HepG2 (cell line): ENCODE results near the gene DYSF. TPM values are rescaled to one million over a fixed set of nuclear protein-coding genes. Genes with fewer than 3 reads are reported as not detected.

Experiments used
- ATAC-seq: fragments of 200-7000 bp; cut with Tn5 transposase; 3 replicates; pipeline ENCODE4 v1.9.1; 2020; ENCODE audit warnings: mild to moderate bottlenecking, moderate library complexity
- BruUV-seq: library from RNA; stranded (reverse); fragments of 400-500 nt; replicated peaks from 2 replicates; lab custom pipeline; 2021; lab: Mats Ljungman, UMichigan
- CTCF ChIA-PET: fragments of 300-600 bp; formaldehyde crosslinking; extraction: SDS; loops from one replicate; lab custom pipeline; 2021; ENCODE audit warnings: low total read pairs, inconsistent platforms, low intra/inter-chr PET ratio; lab: Yijun Ruan, JAX
- POLR2A ChIA-PET: fragments of 350-600 bp; sonication (Branson Sonifier 250); formaldehyde crosslinking; loops from one replicate; lab custom pipeline; 2020; ENCODE audit warnings: antibody characterized with exemption, inconsistent platforms; lab: Yijun Ruan, JAX
- DNase-seq: peaks from one replicate; pipeline ENCODE4 v3.0.0-alpha.2; 2015; ENCODE audit warnings: low spot score
- FAIRE-seq: peaks from 3 replicates; lab custom pipeline; 2011; peaks lifted over from hg19 to GRCh38; lab: Jason Lieb, UNC
- H2AFZ ChIP-seq: one replicate; pipeline ENCODE4 v1.6.1; 2011; ENCODE audit warnings: low read length, inconsistent platforms
- H3K27ac ChIP-seq: fragments of 300-600 bp; 3 replicates; pipeline ENCODE4 v1.8.0; 2011; ENCODE audit warnings: mixed run types, mild to moderate bottlenecking, mixed read lengths, low read length, inconsistent platforms; ENCODE audit not compliant: insufficient read depth; ENCODE audit errors: extremely low read length
- H3K27me3 ChIP-seq, 2 experiments: fragments of 200-600 bp in 1 of 2; 2 replicates in 1 of 2; 3 replicates in 1 of 2; pipeline versions ENCODE4 v1.6.0 to v1.8.0; 2011; ENCODE audit warnings: low read length in 2 of 2, mild to moderate bottlenecking in 2 of 2, moderate library complexity in 2 of 2, inconsistent platforms in 1 of 2; ENCODE audit not compliant: insufficient read depth in 2 of 2, control insufficient read depth in 1 of 2
- H3K36me3 ChIP-seq, 2 experiments: fragments of 200-600 bp in 1 of 2; replicated peaks in 1 of 2; 2 replicates in 1 of 2; 3 replicates in 1 of 2; pipeline versions ENCODE4 v1.5.1 to v1.8.0; 2011; ENCODE audit warnings: low read length in 2 of 2, inconsistent platforms in 1 of 2; ENCODE audit not compliant: insufficient read depth in 2 of 2, control insufficient read depth in 1 of 2
- H3K4me1 ChIP-seq: 2 replicates; pipeline ENCODE4 v1.5.1; 2012; ENCODE audit warnings: low read length, inconsistent platforms; ENCODE audit not compliant: insufficient read depth
- H3K4me2 ChIP-seq: 2 replicates; pipeline ENCODE4 v1.6.0; 2011; ENCODE audit warnings: low read depth, low read length, inconsistent platforms
- H3K4me3 ChIP-seq, 3 experiments: fragments of 200-600 bp in 1 of 3; sonication (generic), shearing (Covaris generic) in 1 of 3; replicated peaks in 1 of 3; 2 replicates each; pipeline ENCODE4 v1.5.1; 2011 to 2016; ENCODE audit warnings: low read length in 3 of 3, inconsistent platforms in 2 of 3, low read depth in 2 of 3, mild to moderate bottlenecking in 2 of 3, control low read depth in 1 of 3, mixed read lengths in 1 of 3; ENCODE audit not compliant: insufficient read depth in 1 of 3
- H3K79me2 ChIP-seq: one replicate; pipeline ENCODE4 v1.6.1; 2011; ENCODE audit warnings: low read length, inconsistent platforms; ENCODE audit not compliant: insufficient read depth
- H3K9ac ChIP-seq: 2 replicates; pipeline ENCODE4 v1.6.0; 2011; ENCODE audit warnings: mild to moderate bottlenecking, low read depth, low read length, inconsistent platforms; ENCODE audit not compliant: insufficient read depth
- H3K9me3 ChIP-seq: 2 replicates; pipeline ENCODE4 v1.5.1; 2012; ENCODE audit warnings: mild to moderate bottlenecking, low read length
- H4K20me1 ChIP-seq: 2 replicates; pipeline ENCODE4 v1.6.0; 2011; ENCODE audit warnings: inconsistent platforms, mild to moderate bottlenecking, low read length, moderate library complexity; ENCODE audit not compliant: insufficient read depth
- CHD2 ChIP-seq: IDR thresholded peaks from 2 replicates; pipeline ENCODE4 v1.6.1; 2011; ENCODE audit warnings: low read depth, low read length, improper control_type of control experiment
- U2AF2 ChIP-seq: fragments of 200-400 bp; formaldehyde crosslinking; IDR thresholded peaks from 2 replicates; pipeline ENCODE4 v1.6.1; 2017; ENCODE audit warnings: low read depth, mild to moderate bottlenecking, low read length
- ZC3H4 ChIP-seq: sonication (generic); formaldehyde crosslinking; IDR thresholded peaks from 2 replicates; pipeline ENCODE4 v1.4.0; 2020; ENCODE audit warnings: missing genetic modification reagents, borderline replicate concordance
- ZNF556 ChIP-seq: sonication (generic); formaldehyde crosslinking; IDR thresholded peaks from 2 replicates; pipeline ENCODE4 v1.4.0; 2020; ENCODE audit warnings: mild to moderate bottlenecking, missing genetic modification reagents, borderline replicate concordance
- WGBS: methylation state at CpG from one replicate; pipeline ENCODE4 v1.1.6; 2017; ENCODE audit warnings: low lambda C conversion rate; 5-methylcytosine and 5-hydroxymethylcytosine counted together
- in situ Hi-C: cut with HindIII; loops from 2 replicates; pipeline ENCODE4 v1.10.0; 2017; ENCODE audit warnings: low pct_unique_long_range_greater_than_20kb; ENCODE audit not compliant: extremely low pct_ligation_motif_present
- intact Hi-C: fragments of 100-400 bp; cut with micrococcal nuclease; formaldehyde crosslinking; loops from one replicate; pipeline ENCODE4 v1.10.0; 2022; ENCODE audit not compliant: unreplicated experiment
- polyA plus RNA-seq, 8 experiments: library from polyadenylated mRNA; depleted of rRNA in 3 of 8; stranded (reverse) in 7 of 8; unstranded in 1 of 8; fragments of >200 nt; fragmentation: Illumina TruSeq in 4 of 8; extraction: Trizol in 4 of 8; gene quantifications; 2 replicates each; pipeline versions ENCODE4 v1.2.1 to v1.2.3, GENCODE V29; 2011 to 2016; ENCODE audit warnings: low read depth in 4 of 8, missing spikeins in 1 of 8, mixed read lengths in 1 of 8; ENCODE audit not compliant: insufficient read depth in 1 of 8
- total RNA-seq, 5 experiments: library from RNA; depleted of rRNA; stranded (reverse); fragments of >200 nt; fragmentation: Illumina TruSeq; extraction: Trizol; gene quantifications; 2 replicates each; pipeline ENCODE4 v1.2.3, GENCODE V29; 2016; ENCODE audit warnings: low read depth in 1 of 5
- TF ChIP-seq, protein P1 (sequence below): sonication (generic); formaldehyde crosslinking; IDR thresholded peaks from 2 replicates; pipeline ENCODE4 v1.4.0; 2020; ENCODE audit warnings: missing genetic modification reagents
- TF ChIP-seq, protein P2 (sequence below): sonication (generic); formaldehyde crosslinking; IDR thresholded peaks from 2 replicates; pipeline ENCODE4 v1.8.1; 2022; ENCODE audit warnings: mild to moderate bottlenecking, missing genetic modification reagents
- TF ChIP-seq, protein P3 (sequence below): sonication (generic); formaldehyde crosslinking; IDR thresholded peaks from 2 replicates; pipeline ENCODE4 v1.4.0; 2020; ENCODE audit warnings: missing genetic modification reagents

DYSF gene
- total and polyA plus RNA-seq, 2 of the 13 experiments (the other 11 are each of a cell fraction or from before 2014, with no cell fraction given): 0.15 to 2.4 TPM

DNA sequence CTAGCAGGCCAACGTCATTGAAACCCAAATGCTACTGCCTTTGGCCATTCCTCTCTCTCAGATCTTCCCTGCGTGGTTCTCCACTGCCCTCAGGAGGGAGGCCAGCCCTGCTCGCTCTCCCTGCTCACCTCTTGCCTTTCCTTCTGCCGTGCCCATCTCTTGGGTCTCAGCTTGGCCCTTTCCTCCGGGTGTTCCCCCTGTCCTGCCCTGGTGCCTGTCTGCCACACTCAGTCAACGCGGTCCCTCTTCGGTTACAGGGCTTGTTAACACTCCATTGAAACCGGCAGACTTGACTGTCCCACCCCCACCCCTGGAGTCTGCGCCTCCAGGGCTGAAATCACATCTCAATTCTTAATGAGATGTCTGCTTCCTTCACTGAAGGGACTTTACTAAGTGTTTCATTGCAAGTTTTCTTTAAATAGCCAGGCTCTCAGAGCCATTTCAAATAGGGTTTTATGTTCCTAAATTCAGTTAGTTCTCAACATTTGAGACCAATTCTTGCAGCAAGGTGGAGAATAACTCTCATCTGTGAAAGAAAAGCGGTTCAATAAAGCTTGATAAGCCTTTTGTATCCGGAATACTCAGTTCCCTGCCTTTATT, 237.6 kb downstream of the DYSF start (continued):
- TF ChIP-seq, protein P1, sequence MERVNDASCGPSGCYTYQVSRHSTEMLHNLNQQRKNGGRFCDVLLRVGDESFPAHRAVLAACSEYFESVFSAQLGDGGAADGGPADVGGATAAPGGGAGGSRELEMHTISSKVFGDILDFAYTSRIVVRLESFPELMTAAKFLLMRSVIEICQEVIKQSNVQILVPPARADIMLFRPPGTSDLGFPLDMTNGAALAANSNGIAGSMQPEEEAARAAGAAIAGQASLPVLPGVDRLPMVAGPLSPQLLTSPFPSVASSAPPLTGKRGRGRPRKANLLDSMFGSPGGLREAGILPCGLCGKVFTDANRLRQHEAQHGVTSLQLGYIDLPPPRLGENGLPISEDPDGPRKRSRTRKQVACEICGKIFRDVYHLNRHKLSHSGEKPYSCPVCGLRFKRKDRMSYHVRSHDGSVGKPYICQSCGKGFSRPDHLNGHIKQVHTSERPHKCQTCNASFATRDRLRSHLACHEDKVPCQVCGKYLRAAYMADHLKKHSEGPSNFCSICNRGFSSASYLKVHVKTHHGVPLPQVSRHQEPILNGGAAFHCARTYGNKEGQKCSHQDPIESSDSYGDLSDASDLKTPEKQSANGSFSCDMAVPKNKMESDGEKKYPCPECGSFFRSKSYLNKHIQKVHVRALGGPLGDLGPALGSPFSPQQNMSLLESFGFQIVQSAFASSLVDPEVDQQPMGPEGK (CRISPR knock-in tag): no peak

DNA sequence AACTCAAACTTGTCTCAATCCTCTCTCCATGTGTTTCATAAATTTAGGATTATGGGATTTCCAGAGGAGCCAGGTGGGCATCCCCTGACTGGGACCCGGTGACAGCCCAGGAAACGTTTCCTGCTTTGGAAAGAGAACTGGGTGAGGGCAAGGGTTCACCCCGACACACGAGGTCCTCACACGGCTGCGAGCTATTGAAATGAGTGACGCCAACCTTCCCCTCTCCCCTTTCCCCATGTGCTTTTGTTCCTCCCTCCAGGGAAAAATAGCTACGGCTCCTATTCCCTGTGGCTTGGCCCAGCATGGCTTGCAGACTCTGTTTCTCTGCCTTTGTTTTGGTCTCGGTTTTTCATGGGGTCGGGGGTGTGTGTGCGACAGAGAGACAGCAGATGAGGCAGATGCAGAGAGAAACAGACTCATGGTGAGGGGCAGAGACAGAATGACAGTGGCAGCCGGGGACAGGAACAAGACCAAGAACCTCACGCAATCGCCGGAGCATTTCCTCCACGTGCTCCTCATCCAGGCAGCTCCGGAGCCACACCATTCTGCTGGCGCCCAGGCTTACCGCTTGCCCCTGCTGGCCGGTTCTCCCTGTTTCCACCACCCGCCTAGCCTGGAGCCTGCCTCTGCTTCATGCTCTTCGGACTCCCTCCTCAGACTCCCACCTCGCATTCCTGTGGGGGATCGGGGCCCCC, 238.5 kb downstream of the DYSF start:
- ATAC-seq: peak; percentile 66
- Histone ChIP-seq H3K9me3 (no peaks in the 10 kb centered on the region), H3K36me3 (no peaks in the 10 kb centered on the region), H3K27ac (no peak overlapping the region), H4K20me1 (no peaks in the 10 kb centered on the region), H2AFZ (no peak overlapping the region), H3K4me3 (no peak overlapping the region), H3K79me2 (no peaks in the 10 kb centered on the region), H3K4me2 (no peak overlapping the region), H3K9ac (no peak overlapping the region), H3K4me1 (no peaks in the 10 kb centered on the region), H3K27me3 (peaks cover 0 to 34% of the 10 kb centered on the region in 2 experiments)
- FAIRE-seq: no peak
- TF ChIP-seq CHD2 (no peak), U2AF2 (no peak), ZNF556 (CRISPR knock-in tag) (no peak), ZC3H4 (CRISPR knock-in tag) (no peak)
- TF ChIP-seq, protein P2, sequence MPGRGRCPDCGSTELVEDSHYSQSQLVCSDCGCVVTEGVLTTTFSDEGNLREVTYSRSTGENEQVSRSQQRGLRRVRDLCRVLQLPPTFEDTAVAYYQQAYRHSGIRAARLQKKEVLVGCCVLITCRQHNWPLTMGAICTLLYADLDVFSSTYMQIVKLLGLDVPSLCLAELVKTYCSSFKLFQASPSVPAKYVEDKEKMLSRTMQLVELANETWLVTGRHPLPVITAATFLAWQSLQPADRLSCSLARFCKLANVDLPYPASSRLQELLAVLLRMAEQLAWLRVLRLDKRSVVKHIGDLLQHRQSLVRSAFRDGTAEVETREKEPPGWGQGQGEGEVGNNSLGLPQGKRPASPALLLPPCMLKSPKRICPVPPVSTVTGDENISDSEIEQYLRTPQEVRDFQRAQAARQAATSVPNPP (CRISPR knock-in tag): no peak
- TF ChIP-seq, protein P3, sequence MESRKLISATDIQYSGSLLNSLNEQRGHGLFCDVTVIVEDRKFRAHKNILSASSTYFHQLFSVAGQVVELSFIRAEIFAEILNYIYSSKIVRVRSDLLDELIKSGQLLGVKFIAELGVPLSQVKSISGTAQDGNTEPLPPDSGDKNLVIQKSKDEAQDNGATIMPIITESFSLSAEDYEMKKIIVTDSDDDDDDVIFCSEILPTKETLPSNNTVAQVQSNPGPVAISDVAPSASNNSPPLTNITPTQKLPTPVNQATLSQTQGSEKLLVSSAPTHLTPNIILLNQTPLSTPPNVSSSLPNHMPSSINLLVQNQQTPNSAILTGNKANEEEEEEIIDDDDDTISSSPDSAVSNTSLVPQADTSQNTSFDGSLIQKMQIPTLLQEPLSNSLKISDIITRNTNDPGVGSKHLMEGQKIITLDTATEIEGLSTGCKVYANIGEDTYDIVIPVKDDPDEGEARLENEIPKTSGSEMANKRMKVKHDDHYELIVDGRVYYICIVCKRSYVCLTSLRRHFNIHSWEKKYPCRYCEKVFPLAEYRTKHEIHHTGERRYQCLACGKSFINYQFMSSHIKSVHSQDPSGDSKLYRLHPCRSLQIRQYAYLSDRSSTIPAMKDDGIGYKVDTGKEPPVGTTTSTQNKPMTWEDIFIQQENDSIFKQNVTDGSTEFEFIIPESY (CRISPR knock-in tag): peak; percentile 97
- 52% methylated on average over 20 of the region's 24 CpGs for WGBS
- DNase-seq: no peak
- in situ Hi-C loops (no loop called here), intact Hi-C loops (no loop called here)
- ChIA-PET CTCF (no interaction called here), POLR2A (no interaction called here)
- no TSS peak for BruUV-seq
